ENCODE data around the gene OMA1.
A peak's percentile ranks its signal among the peaks of the same experiment; 100 is the strongest.
"Not testable (repeated sequence)": the region's sequence is repeated elsewhere in the genome, so short reads cannot be mapped to it uniquely, and the experiment has no call there.

Gene OMA1

GRCh38 chr1:58546520-58547308 is at the start of gene OMA1:
Gene OMA1 (minus strand): TSS chr1:58546726. CDS start chr1:58539294, 7,432 bp downstream.
- DNase-seq (ENCODE audit: low read depth in 2 of 2) = peak; percentile 94 to 96

- DNase-seq (ENCODE audit: low read depth in 2 of 2) = no peak
These were observed 48.0 kb upstream of the OMA1 start for GRCh38 chr1:58594546-58594945.

DNA sequence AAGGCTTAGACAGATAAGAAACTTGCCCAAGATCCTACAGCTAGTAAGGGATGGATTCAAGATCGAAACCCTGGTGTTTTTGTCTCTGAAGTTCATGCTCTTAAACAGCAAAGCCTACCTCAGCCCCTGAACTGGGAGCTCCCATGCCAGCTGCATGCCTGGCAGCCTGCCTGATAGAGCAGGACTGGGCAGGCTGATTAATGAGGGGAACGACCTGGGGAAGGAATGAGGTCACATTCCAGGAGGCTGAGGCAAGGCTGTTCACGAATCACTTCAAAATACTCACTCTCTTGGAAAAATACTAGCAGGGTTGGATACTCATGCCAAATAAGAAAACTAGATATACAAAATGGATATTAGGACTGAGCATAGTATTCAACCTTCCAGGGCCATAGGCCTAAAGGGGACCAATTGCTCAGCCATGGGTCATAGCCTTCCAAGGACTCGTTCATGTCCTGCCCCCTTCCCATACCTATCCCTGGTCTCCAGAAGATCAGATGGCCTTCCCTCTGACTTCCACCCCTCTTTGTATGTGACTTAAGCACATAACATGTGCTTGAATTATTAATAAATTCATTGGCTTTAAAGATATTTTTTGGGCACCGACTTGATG is 46.1 kb upstream of the OMA1 start:
- no peak for DNase-seq (ENCODE audit: low read depth in 2 of 2)

GRCh38 chr1:58591806-58592205 is 45.3 kb upstream of the OMA1 start:
- no peak for DNase-seq (ENCODE audit: low read depth in 2 of 2)

DNA sequence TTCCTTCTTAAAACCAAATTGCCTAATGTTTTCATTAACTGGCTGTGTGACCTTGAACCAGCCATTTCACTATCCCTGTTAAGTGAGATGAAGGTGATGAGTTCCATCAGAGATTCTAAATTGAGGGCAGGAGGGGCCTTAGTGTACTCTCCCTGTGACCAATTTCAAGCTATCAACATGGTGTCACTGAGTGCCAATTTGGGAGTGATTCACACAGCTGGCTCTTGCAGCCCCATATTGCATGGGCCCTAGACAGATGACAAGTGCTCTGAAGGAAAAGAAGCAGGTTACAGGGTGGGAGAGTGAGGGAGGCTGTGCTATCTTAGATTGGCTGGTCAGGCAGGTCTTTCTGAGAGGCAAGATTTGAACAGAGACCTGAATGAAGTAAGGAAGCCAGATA is 43.5 kb upstream of the OMA1 start:
- DNase-seq (ENCODE audit: low read depth in 2 of 2) = no peak

- DNase-seq (ENCODE audit: low read depth in 2 of 2) = no peak
These were observed 41.9 kb upstream of the OMA1 start for GRCh38 chr1:58588396-58588795.

GRCh38 chr1:58587667-58588066 is 41.1 kb upstream of the OMA1 start:
- DNase-seq (ENCODE audit: low read depth in 2 of 2) = no peak

DNA sequence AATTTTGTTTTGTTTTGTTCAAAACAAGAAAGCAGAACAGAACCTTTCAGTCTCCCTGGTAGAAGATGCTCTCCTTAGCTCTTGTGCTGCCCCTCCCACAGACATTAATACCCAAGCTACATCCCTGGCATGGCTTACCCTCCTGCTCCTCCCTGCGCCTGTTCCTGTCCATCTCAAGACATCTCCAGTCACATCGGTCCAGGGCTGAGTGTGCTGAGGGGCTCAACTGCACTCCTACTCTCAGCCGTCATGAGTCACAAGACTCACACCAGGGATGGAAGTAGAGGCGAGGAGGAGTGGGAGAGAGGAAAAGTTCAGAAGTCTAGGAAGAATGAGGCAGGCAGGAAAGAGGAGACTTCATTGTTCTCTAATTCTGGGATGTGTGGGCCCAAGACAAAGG is 39.7 kb upstream of the OMA1 start:
- no peak for DNase-seq (ENCODE audit: low read depth in 2 of 2)

- no peak for DNase-seq (ENCODE audit: low read depth in 2 of 2)
These were observed 39.1 kb upstream of the OMA1 start for GRCh38 chr1:58585581-58586151.

GRCh38 chr1:58585166-58585565 is 38.6 kb upstream of the OMA1 start:
- DNase-seq (ENCODE audit: low read depth in 2 of 2) = no peak

DNA sequence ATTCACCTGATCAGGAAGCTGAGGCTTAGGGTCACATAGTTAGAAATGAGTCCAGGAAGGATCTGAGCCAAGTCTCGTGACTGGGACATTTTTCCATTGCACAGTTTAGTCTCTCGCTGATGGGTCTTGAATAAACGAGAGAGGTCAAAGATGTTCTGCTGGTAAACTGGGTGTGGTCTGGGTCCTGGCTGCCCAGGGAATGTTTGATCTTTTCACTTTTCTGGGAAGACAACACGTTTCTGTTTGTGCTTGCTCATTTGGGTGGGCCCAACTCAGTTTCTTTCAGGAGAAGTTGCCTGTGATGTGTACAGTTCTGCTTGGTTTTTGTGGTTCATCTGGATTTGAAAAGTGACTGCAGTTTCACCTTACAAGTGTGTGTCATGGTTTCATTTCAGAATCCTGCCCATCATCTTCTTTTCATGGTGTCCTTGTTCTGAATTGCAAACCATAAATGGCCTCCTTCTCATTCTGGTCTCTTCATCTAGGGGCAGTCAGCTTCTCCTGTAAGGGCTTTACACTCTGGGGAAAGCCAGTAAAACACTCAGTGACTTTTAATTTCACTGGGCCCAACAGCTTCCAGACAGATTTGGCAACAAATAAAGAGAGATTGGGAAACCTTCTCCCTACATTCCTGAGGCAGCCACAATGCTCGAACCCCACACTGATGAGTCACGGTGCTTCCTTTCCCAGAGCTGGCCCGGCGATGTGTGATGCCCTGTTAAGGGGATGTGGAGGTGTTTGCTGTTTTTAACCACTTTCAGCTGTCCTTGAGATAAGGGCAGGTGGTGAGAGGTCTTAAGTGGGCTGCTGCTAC is 37.8 kb upstream of the OMA1 start:
- DNase-seq (ENCODE audit: low read depth in 2 of 2) = no peak

GRCh38 chr1:58583496-58583895 is 37.0 kb upstream of the OMA1 start:
- DNase-seq (ENCODE audit: low read depth in 2 of 2) = no peak

- not testable (repeated sequence) for DNase-seq (ENCODE audit: low read depth in 2 of 2)
These were observed 35.6 kb upstream of the OMA1 start for GRCh38 chr1:58582143-58582542.

DNA sequence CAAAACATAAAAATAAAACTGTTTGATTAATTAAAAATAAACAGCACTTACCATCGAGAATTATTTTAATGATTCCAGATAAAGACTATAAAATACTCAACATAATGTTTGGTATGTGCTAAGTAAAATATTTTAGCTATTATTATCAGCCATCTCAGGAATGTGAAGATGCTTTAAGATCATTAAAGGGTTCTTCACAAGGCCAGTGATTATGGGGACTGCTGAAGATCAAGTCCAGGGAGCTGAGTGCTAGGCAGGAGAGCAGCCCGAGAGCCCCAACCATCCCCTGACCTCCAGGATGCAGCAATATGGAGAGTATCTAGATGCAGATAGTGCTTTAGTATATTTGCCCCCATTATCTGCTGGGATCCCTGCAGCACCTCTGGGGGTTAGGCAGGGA is 35.1 kb upstream of the OMA1 start:
- no peak for DNase-seq (ENCODE audit: low read depth in 2 of 2)

GRCh38 chr1:58580186-58580585 is 33.7 kb upstream of the OMA1 start:
- DNase-seq (ENCODE audit: low read depth in 2 of 2) = no peak

DNA sequence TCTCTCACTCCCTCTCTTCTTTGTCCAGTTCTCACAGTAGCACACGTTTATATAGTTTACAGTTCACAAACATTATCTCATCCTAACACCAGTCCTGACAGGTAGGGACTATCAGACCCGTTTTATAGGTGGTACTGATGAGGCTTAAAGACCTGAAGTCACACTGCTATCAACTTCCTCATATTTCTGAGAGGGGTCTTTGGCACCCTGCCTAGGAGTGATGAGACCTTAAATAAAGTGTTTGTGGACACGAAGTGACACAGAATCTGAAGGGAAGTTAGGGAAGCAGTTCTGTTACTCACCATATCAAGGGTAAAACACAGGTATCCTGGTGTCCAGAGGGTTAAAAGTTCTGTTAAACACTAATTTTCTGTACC is 31.1 kb upstream of the OMA1 start:
- DNase-seq (ENCODE audit: low read depth in 2 of 2) = no peak

DNA sequence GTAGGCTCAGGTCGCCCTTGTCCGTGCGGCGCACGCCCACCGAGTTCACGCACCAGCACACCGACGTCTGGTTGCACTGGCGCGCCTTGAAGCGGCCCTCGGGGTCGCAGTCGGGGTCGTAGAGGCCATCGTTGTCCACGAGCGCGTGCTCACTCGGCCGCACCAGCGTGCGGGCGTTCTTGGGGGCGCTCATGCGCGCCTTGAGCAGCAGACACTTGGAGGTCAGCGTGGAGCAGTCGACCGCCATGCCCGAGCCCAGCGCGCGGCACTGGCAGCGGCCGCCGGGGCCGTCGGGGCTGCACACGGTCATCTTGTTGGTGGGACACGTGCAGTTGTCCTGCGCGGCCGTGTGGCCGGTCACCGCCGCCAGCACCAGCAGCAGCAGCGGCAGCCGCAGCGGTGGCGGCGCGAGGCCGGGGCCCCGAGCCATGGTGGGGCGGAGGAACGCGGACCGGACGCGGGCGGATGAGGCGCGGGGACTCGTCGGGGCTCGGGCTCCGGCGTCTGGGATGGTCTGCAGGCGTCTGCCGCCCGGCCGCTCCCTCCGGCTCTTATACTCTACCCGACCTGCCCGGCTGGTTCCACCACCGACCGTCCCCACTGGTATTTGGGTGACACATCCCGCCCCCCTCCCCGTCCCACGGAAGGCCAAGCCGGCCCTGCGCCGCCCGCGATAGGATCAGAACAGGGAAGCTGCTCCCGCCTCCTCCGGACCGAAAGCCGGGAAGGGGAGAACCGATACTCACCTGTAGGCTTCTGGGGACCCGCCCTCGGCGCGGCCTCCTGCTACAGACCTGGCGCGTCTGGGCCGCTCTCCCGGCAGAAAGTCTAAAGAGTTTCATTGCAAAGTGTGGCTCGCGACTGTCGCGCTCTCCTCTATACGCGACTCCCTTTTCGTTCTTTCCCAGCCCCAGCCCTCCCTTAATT is 30.5 kb upstream of the OMA1 start, which contains the start of gene TACSTD2:
TSS of gene TACSTD2 (minus strand) at position 526 of the 927 bp plus-strand sequence. CDS start at position 430, 96 bp downstream.
- DNase-seq (ENCODE audit: low read depth in 2 of 2) = no peak

DNA sequence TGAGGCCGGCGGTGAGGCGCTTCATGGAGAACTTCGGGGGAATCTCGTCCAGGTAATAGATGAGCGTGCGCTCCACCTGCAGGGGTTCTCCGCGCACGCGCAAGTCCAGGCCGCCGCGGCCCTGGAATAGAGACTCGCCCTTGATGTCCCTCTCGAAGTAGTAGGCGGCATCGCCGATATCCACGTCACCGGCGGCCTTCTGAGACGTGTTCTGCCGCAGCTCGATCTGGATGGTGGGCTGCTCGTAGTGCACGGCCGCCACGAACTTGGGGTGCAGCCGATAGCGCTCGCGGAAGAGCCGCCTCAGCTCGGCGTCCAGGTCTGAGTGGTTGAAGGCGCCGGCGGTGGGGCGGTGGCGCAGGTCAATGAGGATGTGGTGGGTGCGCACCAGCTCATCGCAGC is 29.8 kb upstream of the OMA1 start:
- no peak for DNase-seq (ENCODE audit: low read depth in 2 of 2)

GRCh38 chr1:58575551-58576324 is 29.2 kb upstream of the OMA1 start:
- no peak for DNase-seq (ENCODE audit: low read depth in 2 of 2)

GRCh38 chr1:58574816-58575215 is 28.3 kb upstream of the OMA1 start:
- DNase-seq (ENCODE audit: low read depth in 2 of 2) = no peak

Data from stimulated activated CD8-positive, alpha-beta memory T cell treated with anti-CD3 and anti-CD28 coated beads, Interleukin-2, amount 100 ng/mL, for 1 hour (primary cell).